ENCODE measurements around the gene KMT5C.
A peak's percentile ranks its signal among the peaks of the same experiment; 100 is the strongest.

KMT5C gene

DNA sequence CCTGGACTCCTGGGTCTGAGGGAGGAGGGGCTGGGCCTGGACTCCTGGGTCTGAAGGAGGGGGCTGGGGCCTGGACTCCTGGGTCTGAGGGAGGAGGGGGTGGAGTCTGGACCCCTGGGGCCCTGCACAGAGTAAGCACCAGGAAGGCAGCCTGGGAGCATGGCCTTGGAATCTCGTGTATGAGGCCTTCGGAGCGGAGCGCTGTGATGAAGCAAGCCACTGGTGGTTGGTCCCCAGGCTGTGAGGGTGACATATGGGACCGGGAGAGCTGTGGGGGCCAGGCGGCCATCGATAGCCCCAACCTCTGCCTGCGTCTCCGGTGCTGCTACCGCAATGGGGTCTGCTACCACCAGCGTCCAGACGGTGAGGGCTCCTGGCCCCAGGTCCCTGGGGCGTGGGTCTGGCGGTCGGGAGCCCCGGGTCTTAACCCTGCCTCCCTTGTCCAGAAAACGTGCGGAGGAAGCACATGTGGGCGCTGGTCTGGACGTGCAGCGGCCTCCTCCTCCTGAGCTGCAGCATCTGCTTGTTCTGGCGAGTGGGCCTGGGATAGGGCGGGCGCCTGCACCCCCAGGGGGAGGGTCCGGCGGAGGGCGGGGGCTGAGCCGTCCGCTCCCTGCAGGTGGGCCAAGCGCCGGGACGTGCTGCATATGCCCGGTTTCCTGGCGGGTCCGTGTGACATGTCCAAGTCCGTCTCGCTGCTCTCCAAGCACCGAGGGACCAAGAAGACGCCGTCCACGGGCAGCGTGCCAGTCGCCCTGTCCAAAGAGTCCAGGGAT lies 37.9 kb downstream of the KMT5C start:
- peak; percentile 50 for DNase-seq
- Mint-ChIP-seq H3K4me1 (peaks cover 32% of the 10 kb centered on the region), H3K4me3 (peak overlapping the region; percentile 45), H3K27me3 (ENCODE audit: low read depth, poor library complexity) (peaks cover 19% of the 10 kb centered on the region), H3K9me3 (peaks cover 10% of the 10 kb centered on the region), H3K27ac (no peak overlapping the region), H3K36me3 (ENCODE audit: low read depth) (peaks cover 3% of the 10 kb centered on the region)
- TF ChIP-seq, protein P1, sequence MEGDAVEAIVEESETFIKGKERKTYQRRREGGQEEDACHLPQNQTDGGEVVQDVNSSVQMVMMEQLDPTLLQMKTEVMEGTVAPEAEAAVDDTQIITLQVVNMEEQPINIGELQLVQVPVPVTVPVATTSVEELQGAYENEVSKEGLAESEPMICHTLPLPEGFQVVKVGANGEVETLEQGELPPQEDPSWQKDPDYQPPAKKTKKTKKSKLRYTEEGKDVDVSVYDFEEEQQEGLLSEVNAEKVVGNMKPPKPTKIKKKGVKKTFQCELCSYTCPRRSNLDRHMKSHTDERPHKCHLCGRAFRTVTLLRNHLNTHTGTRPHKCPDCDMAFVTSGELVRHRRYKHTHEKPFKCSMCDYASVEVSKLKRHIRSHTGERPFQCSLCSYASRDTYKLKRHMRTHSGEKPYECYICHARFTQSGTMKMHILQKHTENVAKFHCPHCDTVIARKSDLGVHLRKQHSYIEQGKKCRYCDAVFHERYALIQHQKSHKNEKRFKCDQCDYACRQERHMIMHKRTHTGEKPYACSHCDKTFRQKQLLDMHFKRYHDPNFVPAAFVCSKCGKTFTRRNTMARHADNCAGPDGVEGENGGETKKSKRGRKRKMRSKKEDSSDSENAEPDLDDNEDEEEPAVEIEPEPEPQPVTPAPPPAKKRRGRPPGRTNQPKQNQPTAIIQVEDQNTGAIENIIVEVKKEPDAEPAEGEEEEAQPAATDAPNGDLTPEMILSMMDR (IDR thresholded peaks at IDR 0.05), result no peak

DNA sequence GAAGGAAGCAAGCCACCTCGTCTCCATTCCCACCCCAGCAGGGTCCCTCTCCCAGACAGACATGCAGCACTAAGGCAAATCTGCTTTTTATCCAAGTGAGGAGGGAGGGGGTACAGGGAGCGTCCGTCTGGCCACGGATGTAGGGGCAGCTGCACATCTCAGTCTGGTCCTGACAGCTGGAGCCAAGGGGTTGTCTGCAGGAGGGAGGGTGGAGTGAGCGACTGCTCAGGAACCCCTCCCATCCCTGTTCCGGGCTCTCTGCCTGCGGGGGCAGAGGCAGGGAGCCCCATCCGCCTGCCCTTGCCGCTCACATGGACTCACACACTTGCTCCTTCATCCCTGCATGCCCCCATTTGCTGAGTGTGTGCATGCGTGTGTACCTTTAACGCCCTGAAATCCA lies 39.5 kb downstream of the KMT5C start:
- TF ChIP-seq, protein P1 (IDR thresholded peaks at IDR 0.05), result no peak
- H3K27me3 Mint-ChIP-seq (ENCODE audit: low read depth, poor library complexity), result peaks cover 26% of the 10 kb centered on the region
- no peak for DNase-seq
- peaks cover 24% of the 10 kb centered on the region for H3K4me1 Mint-ChIP-seq
- peaks cover 3% of the 10 kb centered on the region for H3K36me3 Mint-ChIP-seq (ENCODE audit: low read depth)
- peaks cover 10% of the 10 kb centered on the region for H3K9me3 Mint-ChIP-seq
- no peak overlapping the region for H3K27ac Mint-ChIP-seq
- no peak overlapping the region for H3K4me3 Mint-ChIP-seq

DNA sequence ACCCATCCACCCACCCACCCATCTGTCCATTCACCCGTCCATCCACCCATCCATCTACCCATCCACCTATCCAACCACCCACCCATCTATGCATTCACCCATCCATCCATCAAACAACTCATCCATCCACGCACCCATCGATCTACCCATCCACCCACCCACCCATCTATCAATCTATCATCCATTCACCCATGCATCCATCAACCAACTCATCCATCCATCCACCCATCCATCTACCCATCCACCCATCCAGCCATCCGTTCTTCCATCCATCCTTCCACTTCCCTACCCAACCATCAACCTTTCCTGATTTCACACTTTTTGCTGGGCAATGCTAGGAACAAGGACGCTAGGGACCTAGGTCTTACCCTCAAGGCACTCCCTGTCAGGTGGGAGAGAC lies 42.3 kb downstream of the KMT5C start:
- DNase-seq, result no peak
- Mint-ChIP-seq H3K4me1 (peaks cover 30% of the 10 kb centered on the region), H3K9me3 (peaks cover 10% of the 10 kb centered on the region), H3K4me3 (peak overlapping the region; percentile 76), H3K27me3 (ENCODE audit: low read depth, poor library complexity) (peaks cover 26% of the 10 kb centered on the region), H3K36me3 (ENCODE audit: low read depth) (peaks cover 11% of the 10 kb centered on the region), H3K27ac (no peak overlapping the region)
- TF ChIP-seq, protein P1 (IDR thresholded peaks at IDR 0.05), result no peak

DNA sequence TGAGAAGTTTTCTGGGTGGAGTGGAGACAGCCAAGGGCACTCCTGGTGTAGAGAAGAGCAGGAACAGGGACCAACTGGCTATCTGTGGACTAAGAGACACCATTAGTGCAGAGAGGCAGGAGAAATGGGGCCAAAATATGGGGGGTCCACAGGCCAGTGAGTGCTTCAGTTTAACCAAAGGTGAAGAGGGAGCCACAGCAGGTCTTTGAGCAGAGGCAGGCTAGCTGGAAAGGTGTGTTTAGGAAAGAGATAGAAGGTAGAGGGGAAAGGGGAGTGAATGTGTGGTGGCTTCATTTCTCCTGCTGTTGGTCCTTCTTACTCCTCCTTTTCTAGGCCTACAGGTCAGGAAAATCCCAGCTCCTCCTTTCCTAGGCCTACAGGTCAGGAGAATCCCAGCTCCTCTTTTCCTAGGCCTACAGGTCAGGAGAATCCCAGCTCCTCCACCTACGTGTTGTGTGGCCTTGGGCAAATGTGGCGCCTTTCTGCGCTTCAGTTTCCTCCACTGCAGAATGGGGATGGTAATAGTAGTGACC lies 42.9 kb downstream of the KMT5C start:
- peaks cover 10% of the 10 kb centered on the region for H3K9me3 Mint-ChIP-seq
- TF ChIP-seq, protein P1 (IDR thresholded peaks at IDR 0.05), result no peak
- DNase-seq, result no peak
- peaks cover 11% of the 10 kb centered on the region for H3K36me3 Mint-ChIP-seq (ENCODE audit: low read depth)
- H3K4me3 Mint-ChIP-seq, result peak overlapping the region; percentile 76
- peaks cover 36% of the 10 kb centered on the region for H3K4me1 Mint-ChIP-seq
- H3K27ac Mint-ChIP-seq, result no peak overlapping the region
- H3K27me3 Mint-ChIP-seq (ENCODE audit: low read depth, poor library complexity), result peaks cover 26% of the 10 kb centered on the region

DNA sequence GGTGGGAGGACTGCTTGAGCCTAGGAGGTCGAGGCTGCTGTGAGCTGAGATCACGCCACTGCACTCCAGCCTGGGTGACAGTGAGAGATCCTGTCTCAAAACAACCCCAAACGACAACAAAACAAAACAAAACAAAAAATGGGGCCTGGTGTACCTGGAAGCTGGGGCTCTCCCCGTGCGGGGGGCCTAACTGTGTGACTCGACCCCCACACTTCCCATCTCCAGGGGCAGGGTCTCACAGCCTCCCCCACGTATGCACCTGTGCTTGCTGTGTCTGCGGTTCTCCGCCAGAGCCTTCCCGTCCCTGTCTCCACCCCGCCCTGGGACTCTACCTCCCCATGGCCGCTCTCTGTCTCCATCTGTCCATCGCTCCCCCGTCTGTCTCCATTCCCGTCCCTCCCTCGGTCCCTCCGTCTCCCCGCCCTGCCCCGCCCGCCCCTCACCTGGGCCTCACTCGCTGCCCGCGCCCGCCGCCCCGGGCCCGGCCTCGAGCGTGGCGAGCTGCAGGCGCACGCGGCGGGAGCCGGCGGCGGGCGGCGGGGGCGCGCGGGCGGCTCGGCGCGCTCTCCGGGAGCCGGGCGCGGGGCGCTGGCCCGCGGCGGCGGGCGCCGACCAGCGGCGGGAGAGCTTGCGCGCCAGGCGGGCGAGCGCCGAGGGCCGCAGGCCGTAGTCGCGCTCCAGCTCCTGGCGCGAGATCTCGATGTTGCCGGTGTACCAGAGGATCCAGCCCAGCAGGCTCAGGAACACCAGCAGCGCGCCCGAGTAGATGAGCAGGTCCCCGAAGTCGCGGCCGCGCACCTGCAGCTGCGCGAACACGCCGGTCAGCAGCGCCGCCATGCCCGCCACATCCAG lies 43.8 kb downstream of the KMT5C start:
- Mint-ChIP-seq H3K27me3 (ENCODE audit: low read depth, poor library complexity) (peaks cover 20% of the 10 kb centered on the region), H3K4me1 (peaks cover 36% of the 10 kb centered on the region), H3K36me3 (ENCODE audit: low read depth) (peaks cover 13% of the 10 kb centered on the region), H3K9me3 (peaks cover 10% of the 10 kb centered on the region), H3K4me3 (peak overlapping the region; percentile 76), H3K27ac (no peak overlapping the region)
- DNase-seq, result peak; percentile 72
- TF ChIP-seq, protein P1 (IDR thresholded peaks at IDR 0.05), result no peak

All from nephron progenitor cell (in vitro differentiated cells).